HAP-1 (cell line): Measurements from ENCODE around the gene FAM185A.
"Not testable (repeated sequence)": the region's sequence is repeated elsewhere in the genome, so short reads cannot be mapped to it uniquely, and the experiment has no call there.

Source experiments
- DNase-seq, 2 experiments: peaks; one replicate each; pipeline ENCODE4 v3.0.0-alpha.2; 2016 to 2020; ENCODE audit warnings: low spot score in 2 of 2
- H3K27me3 ChIP-seq: fragments of 250-450 bp; sonication (Bioruptor Pico); 2 replicates; pipeline ENCODE4 v1.5.1; 2020; ENCODE audit warnings: low read depth, mild to moderate bottlenecking, moderate library complexity
- H3K36me3 ChIP-seq: fragments of 250-450 bp; sonication (Bioruptor Pico); replicated peaks from 2 replicates; pipeline ENCODE4 v1.5.1; 2020; ENCODE audit warnings: mild to moderate bottlenecking
- H3K4me1 ChIP-seq: fragments of 250-450 bp; sonication (Bioruptor Pico); 2 replicates; pipeline ENCODE4 v1.5.1; 2020; ENCODE audit warnings: mild to moderate bottlenecking
- H3K4me3 ChIP-seq: fragments of 250-450 bp; sonication (Bioruptor Pico); 2 replicates; pipeline ENCODE4 v1.5.1; 2020; ENCODE audit warnings: mild to moderate bottlenecking, moderate library complexity
- H3K9me3 ChIP-seq: fragments of 250-450 bp; sonication (Bioruptor Pico); 2 replicates; pipeline ENCODE4 v1.5.1; 2020; ENCODE audit warnings: mild to moderate bottlenecking, moderate library complexity
- in situ Hi-C: fragments of 300-500 bp; cut with MboI; formaldehyde crosslinking; loops from 3 replicates; pipeline ENCODE4 v1.14.3; 2020; ENCODE audit warnings: low sequenced_read_pairs, inconsistent platforms, mixed read lengths

The FAM185A gene

GRCh38 chr7:102830197-102830596, 81.4 kb downstream of the FAM185A start:
- no peak for DNase-seq
- no peaks in the 10 kb centered on the region for H3K36me3 ChIP-seq
- H3K4me1 ChIP-seq: no peaks in the 10 kb centered on the region; the same call in 1 of the 2 replicates
- in situ Hi-C loops: no loop called here
- H3K27me3 ChIP-seq: no peaks in the 10 kb centered on the region
- H3K4me3 ChIP-seq: no peak overlapping the region
- H3K9me3 ChIP-seq: no peaks in the 10 kb centered on the region

GRCh38 chr7:102832674-102833073, 83.9 kb downstream of the FAM185A start:
- no peak for DNase-seq
- no peaks in the 10 kb centered on the region; the same call in 1 of the 2 replicates for H3K4me1 ChIP-seq
- H3K4me3 ChIP-seq: no peak overlapping the region
- in situ Hi-C loops: no loop called here
- H3K27me3 ChIP-seq: no peaks in the 10 kb centered on the region
- no peaks in the 10 kb centered on the region for H3K9me3 ChIP-seq
- H3K36me3 ChIP-seq: no peaks in the 10 kb centered on the region

DNA sequence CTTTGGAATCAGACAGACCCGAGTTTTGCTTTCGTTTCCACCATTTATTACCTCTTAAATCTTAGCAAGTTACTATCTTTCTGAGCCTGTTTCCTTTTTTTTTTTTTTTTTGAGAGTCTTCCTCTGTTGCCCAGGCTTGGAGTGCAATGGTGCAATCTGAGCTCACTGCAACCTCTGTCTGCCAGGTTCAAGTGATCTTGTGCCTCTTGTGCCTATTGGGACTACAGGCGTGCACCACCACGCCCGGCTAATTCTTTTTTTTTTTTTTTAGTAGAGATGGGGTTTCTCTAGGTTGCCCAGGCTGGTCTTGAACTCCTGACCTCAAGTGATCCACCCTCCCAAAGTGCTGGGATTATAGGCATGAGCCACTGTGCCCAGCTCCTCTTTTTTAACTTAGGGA, 84.5 kb downstream of the FAM185A start:
- H3K4me3 ChIP-seq: no peak overlapping the region
- in situ Hi-C loops: no loop called here
- no peaks in the 10 kb centered on the region for H3K27me3 ChIP-seq
- H3K36me3 ChIP-seq: no peaks in the 10 kb centered on the region
- H3K9me3 ChIP-seq: no peaks in the 10 kb centered on the region
- no peaks in the 10 kb centered on the region; the same call in 1 of the 2 replicates for H3K4me1 ChIP-seq
- DNase-seq: no peak

GRCh38 chr7:102834466-102834865, 85.7 kb downstream of the FAM185A start:
- in situ Hi-C loops: no loop called here
- Histone ChIP-seq H3K9me3 (no peaks in the 10 kb centered on the region), H3K4me1 (no peaks in the 10 kb centered on the region), H3K27me3 (no peaks in the 10 kb centered on the region), H3K4me3 (no peak overlapping the region), H3K36me3 (no peaks in the 10 kb centered on the region)
- no peak for DNase-seq

GRCh38 chr7:102834999-102835398, 86.2 kb downstream of the FAM185A start:
- H3K4me3 ChIP-seq: no peak overlapping the region
- H3K36me3 ChIP-seq: no peaks in the 10 kb centered on the region
- no peak for DNase-seq
- H3K9me3 ChIP-seq: no peaks in the 10 kb centered on the region
- in situ Hi-C loops: no loop called here
- no peaks in the 10 kb centered on the region for H3K27me3 ChIP-seq
- no peaks in the 10 kb centered on the region for H3K4me1 ChIP-seq

GRCh38 chr7:102836191-102836919, 87.6 kb downstream of the FAM185A start:
- no peaks in the 10 kb centered on the region for H3K4me1 ChIP-seq
- no peak for DNase-seq

GRCh38 chr7:102836977-102837376, 88.2 kb downstream of the FAM185A start:
- no peak overlapping the region for H3K4me3 ChIP-seq
- H3K4me1 ChIP-seq: no peaks in the 10 kb centered on the region
- in situ Hi-C loops: no loop called here
- DNase-seq: no peak
- no peaks in the 10 kb centered on the region for H3K27me3 ChIP-seq
- H3K9me3 ChIP-seq: no peaks in the 10 kb centered on the region
- H3K36me3 ChIP-seq: no peaks in the 10 kb centered on the region

More at GRCh38 chr7:102836191-102836919, 87.6 kb downstream of the FAM185A start:
- Histone ChIP-seq H3K27me3 (no peaks in the 10 kb centered on the region), H3K4me3 (no peak overlapping the region), H3K36me3 (no peaks in the 10 kb centered on the region), H3K9me3 (no peaks in the 10 kb centered on the region)
- in situ Hi-C loops: no loop called here

DNA sequence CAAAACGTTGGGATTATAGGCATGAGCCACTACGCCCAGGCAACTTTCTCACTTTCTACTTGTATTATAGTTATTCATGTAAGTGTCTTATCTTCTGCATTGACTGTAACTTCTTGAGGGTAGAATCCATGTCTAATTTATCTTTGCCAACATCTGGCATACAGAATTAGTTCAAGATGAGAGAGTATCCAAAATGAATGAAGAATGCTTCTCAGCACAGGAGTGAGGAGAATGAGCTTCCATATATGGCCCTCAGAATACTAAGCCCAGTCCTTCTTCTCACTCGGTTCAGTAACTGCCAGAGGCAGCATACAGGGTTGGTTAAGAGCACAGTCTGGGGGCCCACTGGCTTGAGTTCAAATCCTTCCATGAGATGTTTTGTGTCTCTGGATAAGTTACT, 89.0 kb downstream of the FAM185A start:
- Histone ChIP-seq H3K4me3 (no peak overlapping the region), H3K27me3 (no peaks in the 10 kb centered on the region), H3K4me1 (no peaks in the 10 kb centered on the region), H3K9me3 (no peaks in the 10 kb centered on the region), H3K36me3 (no peaks in the 10 kb centered on the region)
- in situ Hi-C loops: no loop called here
- no peak for DNase-seq

GRCh38 chr7:102838572-102839101, 89.8 kb downstream of the FAM185A start:
- H3K36me3 ChIP-seq, H3K4me1 ChIP-seq, H3K9me3 ChIP-seq, in situ Hi-C loops, H3K4me3 ChIP-seq, H3K27me3 ChIP-seq, DNase-seq: not testable (repeated sequence)

- in situ Hi-C loops: no loop called here
- Histone ChIP-seq H3K27me3 (no peaks in the 10 kb centered on the region), H3K4me3 (no peak overlapping the region), H3K9me3 (no peaks in the 10 kb centered on the region), H3K36me3 (no peaks in the 10 kb centered on the region), H3K4me1 (no peaks in the 10 kb centered on the region)
- DNase-seq: no peak
Measured at GRCh38 chr7:102840404-102840803, 91.6 kb downstream of the FAM185A start.

DNA sequence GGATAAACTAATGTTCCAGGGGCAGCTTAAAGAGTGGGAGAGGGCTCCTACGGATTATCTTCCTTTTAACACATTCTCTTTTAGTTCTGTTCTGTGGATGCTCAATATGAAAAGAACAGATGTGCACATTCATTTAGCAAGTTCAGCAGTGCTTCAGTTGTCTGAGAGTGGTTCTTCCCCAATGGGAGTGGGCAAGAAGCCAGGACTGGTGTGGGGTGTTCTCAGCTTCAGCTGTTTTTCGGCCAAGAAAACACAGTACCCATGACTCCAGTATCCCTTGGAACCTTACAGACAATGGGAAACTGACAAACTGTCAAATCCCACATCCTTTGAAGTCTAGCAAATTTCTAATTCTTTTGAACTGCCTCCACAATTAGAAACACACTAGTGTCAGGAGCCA, 92.5 kb downstream of the FAM185A start:
- no peak for DNase-seq
- H3K4me3 ChIP-seq: no peak overlapping the region
- in situ Hi-C loops: no loop called here
- H3K36me3 ChIP-seq: no peaks in the 10 kb centered on the region
- H3K9me3 ChIP-seq: no peaks in the 10 kb centered on the region
- no peaks in the 10 kb centered on the region for H3K27me3 ChIP-seq
- H3K4me1 ChIP-seq: no peaks in the 10 kb centered on the region

DNA sequence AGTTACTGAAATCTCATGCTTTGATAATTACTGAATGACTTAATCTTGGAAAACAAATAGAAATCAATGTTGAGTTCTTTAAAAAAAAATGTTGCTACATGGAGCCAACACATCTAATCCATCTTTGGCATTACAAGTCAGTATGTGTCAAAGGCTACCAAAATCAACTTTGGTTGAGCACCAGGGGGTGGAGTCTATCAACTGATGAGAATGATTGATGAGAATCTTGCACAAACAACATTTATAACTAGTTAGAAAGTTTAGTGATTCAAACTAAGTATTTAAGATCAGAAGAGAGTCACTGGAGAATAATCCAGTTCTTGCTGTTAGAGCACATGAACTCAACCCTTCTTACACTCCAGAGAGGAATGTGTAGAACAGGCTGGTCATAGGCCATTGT, 93.5 kb downstream of the FAM185A start:
- H3K4me3 ChIP-seq: no peak overlapping the region
- no peaks in the 10 kb centered on the region for H3K36me3 ChIP-seq
- no peaks in the 10 kb centered on the region for H3K27me3 ChIP-seq
- DNase-seq: no peak
- H3K4me1 ChIP-seq: no peaks in the 10 kb centered on the region
- no peaks in the 10 kb centered on the region for H3K9me3 ChIP-seq
- in situ Hi-C loops: no loop called here

GRCh38 chr7:102843850-102844249, 95.1 kb downstream of the FAM185A start:
- Histone ChIP-seq H3K4me1 (no peaks in the 10 kb centered on the region), H3K4me3 (no peak overlapping the region), H3K27me3 (no peaks in the 10 kb centered on the region), H3K9me3 (no peaks in the 10 kb centered on the region), H3K36me3 (no peaks in the 10 kb centered on the region)
- in situ Hi-C loops: no loop called here
- DNase-seq: no peak

DNA sequence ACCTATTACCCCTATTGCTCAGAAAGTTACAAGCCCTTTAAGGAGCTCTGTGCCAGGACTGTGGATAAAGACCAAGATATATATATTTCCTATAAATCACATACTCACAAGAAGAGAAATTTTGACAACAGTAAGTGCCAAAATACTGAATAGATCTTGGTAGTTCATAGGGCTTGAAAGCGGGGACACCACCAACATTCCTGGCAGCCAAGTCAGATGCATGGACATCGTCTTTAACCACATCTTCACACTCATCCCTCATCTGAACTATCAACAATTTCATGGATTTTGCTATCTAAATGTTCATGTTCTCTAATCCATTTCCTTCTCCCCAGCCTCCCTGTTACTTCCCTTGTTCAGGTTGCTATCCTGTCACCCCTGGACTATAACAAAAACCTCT, 96.5 kb downstream of the FAM185A start:
- no peak for DNase-seq
- no peaks in the 10 kb centered on the region for H3K9me3 ChIP-seq
- in situ Hi-C loops: no loop called here
- no peaks in the 10 kb centered on the region for H3K4me1 ChIP-seq
- no peaks in the 10 kb centered on the region for H3K36me3 ChIP-seq
- H3K4me3 ChIP-seq: no peak overlapping the region
- H3K27me3 ChIP-seq: 0 out of 2 replicates have a peak, but pooled peaks cover 3% of the 10 kb centered on the region
